Ovary (tissue), 3 donors: ENCODE results near the gene HYAL4.

Source experiments
- CTCF ChIP-seq, 3 donors: fragments of 450-650 bp in 2 of 3; fragments of 200-600 bp in 1 of 3; IDR thresholded peaks; one replicate each; pipeline versions ENCODE4 v1.5.1 to v1.8.0; 2016 to 2022; ENCODE audit warnings: antibody characterized with exemption in 3 of 3, mild to moderate bottlenecking in 1 of 3
- EP300 ChIP-seq: sonication (generic); formaldehyde crosslinking; IDR thresholded peaks from one replicate; pipeline ENCODE4 v1.6.1; 2017; ENCODE audit warnings: antibody characterized with exemption
- POLR2A ChIP-seq: fragments of 450-650 bp; IDR thresholded peaks from one replicate; pipeline ENCODE4 v1.6.1; 2017; ENCODE audit warnings: antibody characterized with exemption, mild to moderate bottlenecking, moderate library complexity
- donor health status: DM: no; HTN: no; CAD: no.

- TF ChIP-seq POLR2A (no peak), CTCF (IDR thresholded peaks at IDR 0.05) (no peak), EP300 (no peak)
Measured at GRCh38 chr7:123888192-123888591, 43.2 kb downstream of the HYAL4 start.
